HG03095 (cell line): ENCODE measurements around the gene FHIT.
"Not testable (repeated sequence)": the region's sequence is repeated elsewhere in the genome, so short reads cannot be mapped to it uniquely, and the experiment has no call there.

Experiments
- ATAC-seq: cut with Tn5 transposase; IDR thresholded peaks from one replicate; pipeline ENCODE4 v1.9.1; 2021; ENCODE audit warnings: moderate library complexity; ENCODE audit not compliant: unreplicated experiment

Gene FHIT

GRCh38 chr3:60949146-60949545, 302.1 kb downstream of the FHIT start:
- ATAC-seq, result no peak

DNA sequence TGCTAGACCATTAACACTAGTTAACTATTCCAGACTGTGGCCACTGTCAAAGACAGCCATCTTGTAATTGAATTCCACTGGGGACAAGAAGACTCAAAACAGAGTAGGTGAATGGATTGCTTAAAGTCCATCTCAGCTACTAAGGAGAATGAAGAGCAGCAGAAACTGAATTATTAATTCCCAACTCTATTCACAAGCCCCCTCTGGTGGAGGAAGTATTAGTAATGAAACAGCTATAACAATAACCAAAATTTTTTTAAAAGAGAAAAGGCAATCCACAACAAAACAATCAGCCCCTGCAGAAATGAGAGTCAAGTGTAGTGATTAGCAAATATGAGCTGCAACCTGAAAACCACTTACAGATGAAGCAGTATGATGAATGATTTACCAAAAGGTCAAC, 302.8 kb downstream of the FHIT start:
- no peak for ATAC-seq

GRCh38 chr3:60935709-60936108, 315.5 kb downstream of the FHIT start:
- no peak for ATAC-seq

DNA sequence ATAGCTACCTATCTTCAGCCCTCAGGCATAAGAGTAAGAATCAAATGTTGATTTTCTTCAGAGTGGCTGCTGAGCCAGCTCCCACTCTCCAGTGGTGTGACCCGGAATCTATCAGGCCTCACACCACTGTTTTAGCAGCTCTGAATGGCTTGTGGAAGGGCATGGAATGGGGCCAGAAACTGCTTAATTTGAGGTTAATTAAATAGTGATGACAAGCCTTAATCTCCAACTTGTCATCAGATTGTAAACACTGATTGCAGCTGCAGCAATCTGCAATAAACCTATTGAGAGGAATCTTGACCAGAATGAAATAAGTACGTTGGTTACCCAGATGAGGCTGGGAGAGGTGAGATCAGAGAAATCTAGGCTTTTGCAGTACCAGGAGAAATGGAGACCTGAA, 317.4 kb downstream of the FHIT start:
- no peak for ATAC-seq

DNA sequence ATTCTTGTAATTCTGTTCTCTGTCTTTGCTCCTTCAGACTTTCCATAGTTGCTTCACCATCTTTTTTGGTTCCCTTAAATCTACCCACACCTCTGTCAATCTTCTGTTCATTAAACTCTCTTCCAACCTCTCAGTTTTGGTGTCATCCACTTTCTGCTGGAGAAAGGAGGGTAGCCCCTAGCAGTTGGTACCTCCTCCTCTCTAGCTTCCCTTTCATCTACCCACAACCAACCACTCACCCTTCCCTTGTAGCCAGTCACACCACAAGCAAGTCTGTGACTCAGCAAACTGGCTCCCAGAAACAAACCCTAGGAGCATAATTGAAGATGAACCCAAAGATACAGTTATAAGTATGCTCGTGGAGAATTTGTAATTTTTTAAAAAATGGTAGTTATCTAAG, 318.6 kb downstream of the FHIT start:
- ATAC-seq, result no peak

- no peak for ATAC-seq
Measured at GRCh38 chr3:60932170-60932569, 319.1 kb downstream of the FHIT start.

GRCh38 chr3:60931452-60931851, 319.8 kb downstream of the FHIT start:
- no peak for ATAC-seq

- no peak for ATAC-seq
Measured at GRCh38 chr3:60920519-60920918, 330.7 kb downstream of the FHIT start.

GRCh38 chr3:60919296-60919695, 332.0 kb downstream of the FHIT start:
- no peak for ATAC-seq

- no peak for ATAC-seq
Measured at GRCh38 chr3:60917141-60917540, 334.1 kb downstream of the FHIT start.

DNA sequence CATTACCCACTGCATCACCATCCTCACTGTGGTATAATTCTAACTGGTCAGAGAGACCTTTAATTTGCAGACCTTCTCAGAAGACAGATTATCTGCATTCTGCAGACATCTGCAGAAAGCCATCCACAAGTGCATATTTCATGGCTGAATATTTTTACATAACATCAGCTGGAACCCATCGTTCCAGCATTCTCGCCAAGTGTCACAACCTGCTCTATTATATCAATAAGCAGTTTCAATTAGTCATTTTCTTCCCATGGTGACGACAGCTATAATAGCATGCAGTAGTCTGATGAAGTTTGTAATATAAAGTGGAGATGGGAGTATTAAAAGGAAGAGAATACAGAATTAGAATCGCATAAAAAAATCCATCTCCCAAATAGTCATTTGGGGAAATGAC, 334.7 kb downstream of the FHIT start:
- ATAC-seq, result no peak

DNA sequence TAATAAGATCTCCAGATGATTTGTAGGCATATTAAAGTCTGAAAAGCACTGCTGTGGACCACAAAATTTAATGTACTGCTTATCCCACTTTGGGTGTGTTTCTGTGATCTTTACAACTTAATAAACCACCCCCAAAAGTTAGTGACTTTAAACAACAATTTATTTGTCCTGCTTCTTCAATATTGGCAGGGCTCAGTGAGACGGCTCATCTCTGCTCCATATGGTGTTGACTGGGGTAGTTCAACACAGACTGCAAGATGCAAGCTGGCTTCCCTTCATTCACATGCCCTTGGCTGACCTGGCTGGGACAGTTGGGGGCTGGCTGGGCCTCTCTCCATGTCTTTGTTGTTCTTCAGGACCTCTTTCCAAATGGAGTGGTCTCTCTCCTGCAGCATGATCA, 337.8 kb downstream of the FHIT start:
- ATAC-seq, result no peak

- ATAC-seq, result no peak
Measured at GRCh38 chr3:60912876-60913275, 338.4 kb downstream of the FHIT start.

DNA sequence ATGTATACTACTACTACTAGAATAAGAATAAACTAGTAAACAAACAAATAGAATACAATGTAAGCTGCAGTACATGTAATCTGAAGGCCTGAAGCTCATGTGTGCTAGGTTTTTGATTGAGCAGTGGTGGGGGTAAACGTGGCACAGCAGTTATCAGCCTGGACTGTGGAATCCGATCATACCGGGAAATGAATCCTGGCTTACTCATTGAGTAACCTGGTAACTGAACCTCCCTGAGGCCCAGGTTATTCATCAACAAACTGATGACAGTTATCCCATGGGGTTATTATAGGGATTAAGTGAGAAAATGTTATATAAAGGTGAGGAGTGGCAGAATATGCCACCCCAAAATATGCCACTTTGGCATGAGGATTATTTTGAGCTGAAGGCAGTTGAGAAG, 339.1 kb downstream of the FHIT start:
- ATAC-seq, result no peak

GRCh38 chr3:60909526-60909925, 341.7 kb downstream of the FHIT start:
- no peak for ATAC-seq

DNA sequence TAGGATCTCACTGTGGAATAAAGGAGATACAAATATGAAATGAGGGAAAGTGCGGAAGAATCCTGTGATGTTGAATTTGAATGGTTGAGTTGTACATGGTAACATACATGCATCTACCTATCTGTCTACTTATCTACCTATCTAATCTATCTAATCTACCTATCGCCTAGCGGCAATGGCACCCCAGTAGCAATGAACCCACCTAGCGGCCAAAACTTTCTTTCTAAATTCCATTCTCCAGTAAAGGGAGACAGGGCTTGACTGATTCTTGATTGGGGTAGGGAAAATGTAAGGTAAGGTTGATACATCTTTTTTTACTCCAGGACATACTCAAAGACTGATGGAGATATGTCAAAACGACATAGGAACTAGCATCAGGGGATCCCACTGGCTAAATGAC, 345.0 kb downstream of the FHIT start:
- ATAC-seq, result no peak

GRCh38 chr3:60898321-60898720, 352.9 kb downstream of the FHIT start:
- no peak for ATAC-seq

- ATAC-seq, result no peak
Measured at GRCh38 chr3:60893946-60894345, 357.3 kb downstream of the FHIT start.

GRCh38 chr3:60890226-60890625, 361.0 kb downstream of the FHIT start:
- no peak for ATAC-seq

GRCh38 chr3:60888952-60889351, 362.3 kb downstream of the FHIT start:
- ATAC-seq, result not testable (repeated sequence)

GRCh38 chr3:60887574-60887973, 363.7 kb downstream of the FHIT start:
- ATAC-seq, result no peak

DNA sequence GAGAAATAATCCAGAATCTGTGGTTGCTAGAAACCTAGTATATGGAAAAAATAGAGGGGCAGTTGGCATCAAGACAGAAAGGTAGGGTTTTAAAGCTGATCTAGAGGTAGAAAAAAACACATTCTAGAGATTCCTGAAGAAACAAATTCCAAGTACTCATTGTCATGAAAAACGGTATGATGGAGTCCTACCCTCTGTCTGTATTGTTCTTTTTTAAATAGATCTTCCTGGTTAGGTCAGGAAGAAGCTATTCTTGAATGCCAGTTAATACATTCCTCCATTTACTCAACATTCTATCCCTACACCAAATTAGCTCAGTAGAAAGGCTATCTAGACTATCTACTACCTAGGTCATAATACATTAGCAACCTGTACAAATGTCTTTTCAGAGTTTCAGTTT, 364.7 kb downstream of the FHIT start:
- ATAC-seq, result no peak

DNA sequence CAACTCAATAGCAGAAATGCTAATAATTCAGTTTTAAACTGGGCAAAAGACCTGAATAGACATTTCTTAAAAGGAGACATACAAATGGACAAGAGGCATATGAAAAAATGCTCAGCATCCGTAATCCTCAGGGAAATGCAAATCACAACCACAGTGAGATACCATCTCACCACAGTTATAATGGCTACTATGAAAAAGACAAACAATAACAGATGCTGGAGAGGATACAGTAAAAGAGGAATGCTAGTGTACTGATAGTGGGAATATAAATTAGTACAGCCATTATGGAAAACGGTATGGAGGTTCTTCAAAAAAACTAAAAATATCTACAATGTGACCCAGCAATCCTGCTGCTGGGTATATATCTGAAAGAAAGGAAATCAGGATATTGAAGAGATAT, 367.2 kb downstream of the FHIT start:
- no peak for ATAC-seq

- no peak for ATAC-seq
Measured at GRCh38 chr3:60877188-60877587, 374.1 kb downstream of the FHIT start.
